ENCODE measurements around the gene CHFR. TPM values are rescaled to one million over a fixed set of nuclear protein-coding genes. Genes with fewer than 3 reads are reported as not detected.

CHFR gene
- polyA plus RNA-seq, 1 donor from 2014 or later: 89.3 TPM

DNA sequence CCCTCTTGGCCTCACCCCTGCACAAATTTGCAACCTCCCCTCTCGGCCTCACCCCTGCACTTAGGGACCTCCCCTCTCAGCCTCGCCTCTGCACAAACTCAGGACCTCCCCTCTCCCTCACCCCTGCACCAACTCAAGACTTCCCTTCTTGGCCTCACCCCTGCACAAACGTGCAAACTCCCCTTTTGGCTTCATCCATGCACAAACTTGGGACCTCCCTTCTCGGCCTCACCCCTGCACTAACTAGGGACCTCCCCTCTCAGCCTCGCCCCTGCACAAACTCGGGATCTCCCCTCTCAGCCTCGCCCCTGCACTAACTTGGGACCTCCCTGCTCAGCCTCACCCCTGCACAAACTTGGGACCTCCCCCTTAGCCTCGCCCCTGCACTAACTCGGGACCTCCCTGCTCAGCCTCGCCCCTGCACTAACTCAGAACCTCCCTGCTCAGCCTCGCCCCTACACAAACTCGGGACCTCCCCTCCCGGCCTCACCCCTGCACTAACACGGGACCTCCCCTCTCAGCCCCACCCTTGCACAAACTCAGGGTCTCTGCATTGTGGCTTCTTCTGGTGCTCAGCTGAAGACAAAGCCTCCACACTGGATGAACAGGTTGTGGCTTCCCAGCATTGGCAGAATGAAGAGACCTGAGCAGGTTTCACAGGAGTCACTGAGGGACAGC lies 47.7 kb downstream of the CHFR start:
- no peak overlapping the region for H3K4me3 ChIP-seq (ENCODE audit: low read length)
- TF ChIP-seq RAD21 (conservative IDR thresholded peaks at IDR 0.05) (no peak), EZH2 (IDR thresholded peaks at IDR 0.05; ENCODE audit: borderline replicate concordance, insufficient read depth, low read length, poor library complexity, severe bottlenecking) (no peak), TAF1 (IDR thresholded peaks at IDR 0.05; ENCODE audit: low read depth) (no peak), MXI1 (conservative IDR thresholded peaks at IDR 0.05; ENCODE audit: poor library complexity, severe bottlenecking) (no peak), POLR2AphosphoS5 (IDR thresholded peaks at IDR 0.05) (no peak), EP300 (conservative IDR thresholded peaks at IDR 0.05; ENCODE audit: poor library complexity, severe bottlenecking) (no peak), SMC3 (conservative IDR thresholded peaks at IDR 0.05; ENCODE audit: poor library complexity) (no peak)
- TF ChIP-seq, protein P1, sequence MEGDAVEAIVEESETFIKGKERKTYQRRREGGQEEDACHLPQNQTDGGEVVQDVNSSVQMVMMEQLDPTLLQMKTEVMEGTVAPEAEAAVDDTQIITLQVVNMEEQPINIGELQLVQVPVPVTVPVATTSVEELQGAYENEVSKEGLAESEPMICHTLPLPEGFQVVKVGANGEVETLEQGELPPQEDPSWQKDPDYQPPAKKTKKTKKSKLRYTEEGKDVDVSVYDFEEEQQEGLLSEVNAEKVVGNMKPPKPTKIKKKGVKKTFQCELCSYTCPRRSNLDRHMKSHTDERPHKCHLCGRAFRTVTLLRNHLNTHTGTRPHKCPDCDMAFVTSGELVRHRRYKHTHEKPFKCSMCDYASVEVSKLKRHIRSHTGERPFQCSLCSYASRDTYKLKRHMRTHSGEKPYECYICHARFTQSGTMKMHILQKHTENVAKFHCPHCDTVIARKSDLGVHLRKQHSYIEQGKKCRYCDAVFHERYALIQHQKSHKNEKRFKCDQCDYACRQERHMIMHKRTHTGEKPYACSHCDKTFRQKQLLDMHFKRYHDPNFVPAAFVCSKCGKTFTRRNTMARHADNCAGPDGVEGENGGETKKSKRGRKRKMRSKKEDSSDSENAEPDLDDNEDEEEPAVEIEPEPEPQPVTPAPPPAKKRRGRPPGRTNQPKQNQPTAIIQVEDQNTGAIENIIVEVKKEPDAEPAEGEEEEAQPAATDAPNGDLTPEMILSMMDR (IDR thresholded peaks at IDR 0.05; ENCODE audit: poor library complexity, severe bottlenecking): no peak
- TF ChIP-seq, protein P2, sequence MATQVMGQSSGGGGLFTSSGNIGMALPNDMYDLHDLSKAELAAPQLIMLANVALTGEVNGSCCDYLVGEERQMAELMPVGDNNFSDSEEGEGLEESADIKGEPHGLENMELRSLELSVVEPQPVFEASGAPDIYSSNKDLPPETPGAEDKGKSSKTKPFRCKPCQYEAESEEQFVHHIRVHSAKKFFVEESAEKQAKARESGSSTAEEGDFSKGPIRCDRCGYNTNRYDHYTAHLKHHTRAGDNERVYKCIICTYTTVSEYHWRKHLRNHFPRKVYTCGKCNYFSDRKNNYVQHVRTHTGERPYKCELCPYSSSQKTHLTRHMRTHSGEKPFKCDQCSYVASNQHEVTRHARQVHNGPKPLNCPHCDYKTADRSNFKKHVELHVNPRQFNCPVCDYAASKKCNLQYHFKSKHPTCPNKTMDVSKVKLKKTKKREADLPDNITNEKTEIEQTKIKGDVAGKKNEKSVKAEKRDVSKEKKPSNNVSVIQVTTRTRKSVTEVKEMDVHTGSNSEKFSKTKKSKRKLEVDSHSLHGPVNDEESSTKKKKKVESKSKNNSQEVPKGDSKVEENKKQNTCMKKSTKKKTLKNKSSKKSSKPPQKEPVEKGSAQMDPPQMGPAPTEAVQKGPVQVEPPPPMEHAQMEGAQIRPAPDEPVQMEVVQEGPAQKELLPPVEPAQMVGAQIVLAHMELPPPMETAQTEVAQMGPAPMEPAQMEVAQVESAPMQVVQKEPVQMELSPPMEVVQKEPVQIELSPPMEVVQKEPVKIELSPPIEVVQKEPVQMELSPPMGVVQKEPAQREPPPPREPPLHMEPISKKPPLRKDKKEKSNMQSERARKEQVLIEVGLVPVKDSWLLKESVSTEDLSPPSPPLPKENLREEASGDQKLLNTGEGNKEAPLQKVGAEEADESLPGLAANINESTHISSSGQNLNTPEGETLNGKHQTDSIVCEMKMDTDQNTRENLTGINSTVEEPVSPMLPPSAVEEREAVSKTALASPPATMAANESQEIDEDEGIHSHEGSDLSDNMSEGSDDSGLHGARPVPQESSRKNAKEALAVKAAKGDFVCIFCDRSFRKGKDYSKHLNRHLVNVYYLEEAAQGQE (IDR thresholded peaks at IDR 0.05; ENCODE audit: borderline replicate concordance): no peak
- H3K27ac ChIP-seq (ENCODE audit: low read length): no peak overlapping the region
- H3K9me3 ChIP-seq (ENCODE audit: low read length): no peaks in the 10 kb centered on the region
- no peaks in the 10 kb centered on the region for H4K20me1 ChIP-seq (ENCODE audit: insufficient read depth)
- H3K9ac ChIP-seq (ENCODE audit: low read length): no peak overlapping the region
- no peaks in the 10 kb centered on the region for H3K79me2 ChIP-seq (replicated peaks; ENCODE audit: insufficient read depth, low read length)
- no peaks in the 10 kb centered on the region for H3K27me3 ChIP-seq (ENCODE audit: insufficient read depth, low read depth, low read length)
- H3K9me2 ChIP-seq (ENCODE audit: insufficient read depth, low read length): no peaks in the 10 kb centered on the region
- no peaks in the 10 kb centered on the region for H3F3A ChIP-seq (ENCODE audit: insufficient read depth, low read length, poor library complexity, severe bottlenecking)
- H2AFZ ChIP-seq (ENCODE audit: low read depth, low read length): no peak overlapping the region
- H3K4me2 ChIP-seq (ENCODE audit: low read length): no peak overlapping the region
- no peaks in the 10 kb centered on the region for H3K36me3 ChIP-seq (ENCODE audit: insufficient read depth, low read length)

DNA sequence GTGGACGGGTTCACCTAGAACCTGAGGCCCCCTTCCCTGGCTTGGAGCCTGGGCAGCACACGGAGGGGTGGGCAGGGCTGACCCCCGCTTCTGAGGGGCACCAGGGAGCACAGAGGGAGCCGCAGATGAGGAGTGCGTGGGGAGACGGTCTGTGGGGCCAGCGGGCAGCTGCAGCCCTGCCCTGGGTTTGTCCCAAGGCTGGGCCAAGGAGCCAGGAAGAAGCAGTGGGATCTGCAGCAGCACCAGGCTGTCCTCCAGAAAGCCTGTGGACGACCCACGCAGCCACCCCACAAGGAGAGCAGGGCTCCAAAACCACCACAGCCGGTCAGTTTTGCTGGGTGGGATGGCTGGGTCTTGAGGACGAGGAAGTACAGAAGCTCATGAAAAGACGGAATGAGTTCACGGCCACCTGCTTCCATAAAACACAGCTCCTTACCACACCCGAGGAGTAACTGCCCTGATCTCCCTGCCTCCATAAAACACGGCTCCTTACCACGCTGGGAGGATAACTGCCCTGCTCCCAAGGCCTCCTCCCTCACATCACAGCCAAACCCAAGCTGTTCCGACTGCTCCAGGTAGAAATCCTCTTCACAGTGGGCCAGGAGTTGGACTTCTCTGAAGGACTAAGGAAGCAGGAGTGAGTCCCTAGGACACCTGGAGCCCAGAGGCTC lies 48.9 kb downstream of the CHFR start:
- Histone ChIP-seq H3K4me2 (ENCODE audit: low read length) (no peak overlapping the region), H3K36me3 (ENCODE audit: insufficient read depth, low read length) (no peaks in the 10 kb centered on the region), H3K9ac (ENCODE audit: low read length) (no peak overlapping the region), H3K9me3 (ENCODE audit: low read length) (no peaks in the 10 kb centered on the region), H3F3A (ENCODE audit: insufficient read depth, low read length, poor library complexity, severe bottlenecking) (no peaks in the 10 kb centered on the region), H3K4me3 (ENCODE audit: low read length) (no peak overlapping the region), H3K9me2 (ENCODE audit: insufficient read depth, low read length) (no peaks in the 10 kb centered on the region), H2AFZ (ENCODE audit: low read depth, low read length) (no peak overlapping the region), H4K20me1 (ENCODE audit: insufficient read depth) (no peaks in the 10 kb centered on the region), H3K27me3 (ENCODE audit: insufficient read depth, low read depth, low read length) (no peaks in the 10 kb centered on the region), H3K27ac (ENCODE audit: low read length) (no peak overlapping the region), H3K79me2 (replicated peaks; ENCODE audit: insufficient read depth, low read length) (no peaks in the 10 kb centered on the region)
- no peak for TF ChIP-seq SMC3 (conservative IDR thresholded peaks at IDR 0.05; ENCODE audit: poor library complexity)
- TF ChIP-seq EZH2 (IDR thresholded peaks at IDR 0.05; ENCODE audit: borderline replicate concordance, insufficient read depth, low read length, poor library complexity, severe bottlenecking): no peak
- no peak for TF ChIP-seq EP300 (conservative IDR thresholded peaks at IDR 0.05; ENCODE audit: poor library complexity, severe bottlenecking)
- TF ChIP-seq RAD21 (conservative IDR thresholded peaks at IDR 0.05): no peak
- no peak for TF ChIP-seq TAF1 (IDR thresholded peaks at IDR 0.05; ENCODE audit: low read depth)

All from neural cell (in vitro differentiated cells).